Renal cortical epithelial cell (primary cell): Measurements from ENCODE around the gene HIVEP3. TPM values are rescaled to one million over a fixed set of nuclear protein-coding genes. Genes with fewer than 3 reads are reported as not detected.
A peak's percentile ranks its signal among the peaks of the same experiment; 100 is the strongest.

Experiments used
- DNase-seq: peaks from one replicate; pipeline ENCODE4 v3.0.0-alpha.2; 2011; ENCODE audit warnings: low read depth
- total RNA-seq: library from RNA; depleted of rRNA; stranded (reverse); fragments of >200 nt; gene quantifications from 2 replicates; pipeline ENCODE4 v1.2.3, GENCODE V29; 2014

Gene HIVEP3
- total RNA-seq, 1 donor from 2014 or later = 3.3 TPM

- DNase-seq = no peak
Measured at GRCh38 chr1:41762251-41762650, 156.5 kb downstream of the HIVEP3 start.

- peak; percentile 90 for DNase-seq
Measured at GRCh38 chr1:41758904-41759548, 159.7 kb downstream of the HIVEP3 start.

GRCh38 chr1:41758500-41758899, 160.2 kb downstream of the HIVEP3 start:
- peak; percentile 69 for DNase-seq

- DNase-seq = no peak
Measured at GRCh38 chr1:41754540-41754939, 164.2 kb downstream of the HIVEP3 start.

GRCh38 chr1:41752514-41753170, 166.1 kb downstream of the HIVEP3 start:
- DNase-seq = no peak

- DNase-seq = peak; percentile 86
Measured at GRCh38 chr1:41751804-41752513, 166.8 kb downstream of the HIVEP3 start.

GRCh38 chr1:41749991-41750745, 168.6 kb downstream of the HIVEP3 start:
- peak; percentile 89 for DNase-seq

- no peak for DNase-seq
Measured at GRCh38 chr1:41745022-41745421, 173.7 kb downstream of the HIVEP3 start.

- no peak for DNase-seq
Measured at GRCh38 chr1:41743366-41743765, 175.4 kb downstream of the HIVEP3 start.

GRCh38 chr1:41742219-41742618, 176.5 kb downstream of the HIVEP3 start:
- peak; percentile 85 for DNase-seq

- peak; percentile 23 for DNase-seq
Measured at GRCh38 chr1:41741244-41741643, 177.5 kb downstream of the HIVEP3 start.

- no peak for DNase-seq
Measured at GRCh38 chr1:41740630-41741239, 178.0 kb downstream of the HIVEP3 start.

GRCh38 chr1:41740058-41740457, 178.7 kb downstream of the HIVEP3 start:
- DNase-seq = no peak

GRCh38 chr1:41739061-41739955, 179.4 kb downstream of the HIVEP3 start:
- peak; percentile 92 for DNase-seq

GRCh38 chr1:41738475-41738874, 180.2 kb downstream of the HIVEP3 start:
- DNase-seq = peak; percentile 64

- DNase-seq = no peak
Measured at GRCh38 chr1:41738006-41738405, 180.7 kb downstream of the HIVEP3 start.

- no peak for DNase-seq
Measured at GRCh38 chr1:41735631-41736260, 183.0 kb downstream of the HIVEP3 start.

- no peak for DNase-seq
Measured at GRCh38 chr1:41735139-41735538, 183.6 kb downstream of the HIVEP3 start.

GRCh38 chr1:41734201-41734970, 184.3 kb downstream of the HIVEP3 start:
- no peak for DNase-seq
